H1 (cell line): ENCODE results near the gene SH2D5. TPM values are rescaled to one million over a fixed set of nuclear protein-coding genes. Genes with fewer than 3 reads are reported as not detected.

Source experiments
- CTCF ChIA-PET: fragments of 300-600 bp; sonication (Branson Sonifier 250); formaldehyde crosslinking; loops from one replicate; lab custom pipeline; 2021; ENCODE audit not compliant: partially characterized antibody; lab: Charles Lee
- POLR2A ChIA-PET: fragments of 300-600 bp; sonication (Branson Sonifier 250); formaldehyde crosslinking; loops from one replicate; lab custom pipeline; 2021; ENCODE audit warnings: inconsistent platforms; ENCODE audit not compliant: partially characterized antibody; lab: Charles Lee
- DNase-seq, 2 experiments: peaks; one replicate each; pipeline versions ENCODE4 v3.0.0 to v3.0.0-alpha.2; 2010 to 2022; ENCODE audit warnings: low spot score in 2 of 2, low read depth in 1 of 2, mixed read lengths in 1 of 2
- FAIRE-seq: peaks from 2 replicates; lab custom pipeline; 2011; peaks lifted over from hg19 to GRCh38; lab: Jason Lieb, UNC
- H2AFZ ChIP-seq: 2 replicates; pipeline ENCODE4 v1.8.1; 2012; ENCODE audit warnings: low read length, inconsistent platforms
- H2AK5ac ChIP-seq: 2 replicates; pipeline ENCODE4 v1.6.1; 2013; ENCODE audit warnings: low read depth, low read length
- H2BK120ac ChIP-seq: replicated peaks from 2 replicates; pipeline ENCODE3; 2013; ENCODE audit warnings: low read depth, low read length, inconsistent platforms
- H2BK12ac ChIP-seq: 2 replicates; pipeline ENCODE4 v1.6.1; 2013; ENCODE audit warnings: low read depth, low read length
- H2BK15ac ChIP-seq: 2 replicates; pipeline ENCODE4 v1.6.1; 2013; ENCODE audit warnings: low read length
- H2BK20ac ChIP-seq: 2 replicates; pipeline ENCODE4 v1.6.1; 2013; ENCODE audit warnings: low read length
- H2BK5ac ChIP-seq: 2 replicates; pipeline ENCODE4 v1.6.1; 2013; ENCODE audit warnings: low read depth, low read length
- H3K14ac ChIP-seq: 2 replicates; pipeline ENCODE4 v1.6.1; 2013; ENCODE audit warnings: inconsistent platforms; ENCODE audit not compliant: insufficient read length
- H3K18ac ChIP-seq: 2 replicates; pipeline ENCODE4 v1.6.1; 2013; ENCODE audit warnings: low read length; ENCODE audit errors: extremely low read depth
- H3K23ac ChIP-seq: 2 replicates; pipeline ENCODE4 v1.6.1; 2013; ENCODE audit warnings: inconsistent platforms; ENCODE audit not compliant: insufficient read length
- H3K23me2 ChIP-seq: 2 replicates; pipeline ENCODE4 v1.6.1; 2013; ENCODE audit warnings: low read depth, low read length
- H3K27ac ChIP-seq: 2 replicates; pipeline ENCODE4 v1.6.1; 2011; ENCODE audit warnings: low read depth, low read length, inconsistent platforms
- H3K27me3 ChIP-seq, 4 experiments: replicated peaks in 1 of 4; 1 replicate in 1 of 4; 2 replicates in 3 of 4; pipeline versions ENCODE4 v1.6.1 to v1.8.1; 2011 to 2013; ENCODE audit warnings: low read length in 3 of 4, mild to moderate bottlenecking in 3 of 4, inconsistent platforms in 2 of 4, mixed read lengths in 2 of 4, moderate library complexity in 1 of 4; ENCODE audit not compliant: control insufficient read depth in 3 of 4, insufficient read depth in 3 of 4; ENCODE audit errors: extremely low read depth in 1 of 4
- H3K36me3 ChIP-seq, 4 experiments: 2 replicates each; pipeline versions ENCODE4 v1.6.1 to v1.8.1; 2011 to 2013; ENCODE audit warnings: mild to moderate bottlenecking in 4 of 4, low read length in 3 of 4, moderate library complexity in 2 of 4, control low read depth in 1 of 4, inconsistent platforms in 1 of 4; ENCODE audit not compliant: insufficient read depth in 4 of 4, control insufficient read depth in 2 of 4
- H3K4ac ChIP-seq: replicated peaks from 2 replicates; pipeline ENCODE3; 2013; ENCODE audit warnings: low read length, low read depth, mixed read lengths, inconsistent platforms; ENCODE audit not compliant: insufficient read length
- H3K4me1 ChIP-seq, 4 experiments: replicated peaks in 1 of 4; 1 replicate in 1 of 4; 2 replicates in 3 of 4; pipeline versions ENCODE4 v1.6.1 to v1.8.1; 2011 to 2013; ENCODE audit warnings: low read length in 3 of 4, inconsistent platforms in 2 of 4, mixed read lengths in 1 of 4; ENCODE audit not compliant: insufficient read depth in 4 of 4, control insufficient read depth in 3 of 4
- H3K4me2 ChIP-seq, 2 experiments: 2 replicates each; pipeline versions ENCODE4 v1.6.1 to v1.8.1; 2011 to 2013; ENCODE audit warnings: low read depth in 2 of 2, low read length in 2 of 2, control low read depth in 1 of 2, inconsistent platforms in 1 of 2, mild to moderate bottlenecking in 1 of 2; ENCODE audit not compliant: insufficient read depth in 1 of 2
- H3K4me3 ChIP-seq, 4 experiments: fragments of 200-600, 300-600 bp in 1 of 4; sonication (generic), shearing (Covaris generic), sonication (Bioruptor Twin) in 1 of 4; 2 replicates each; pipeline versions ENCODE4 v1.5.1 to v1.8.1; 2011 to 2016; ENCODE audit warnings: low read length in 4 of 4, low read depth in 3 of 4, control low read depth in 2 of 4, inconsistent platforms in 2 of 4, mild to moderate bottlenecking in 2 of 4, mixed read lengths in 1 of 4, moderate library complexity in 1 of 4; ENCODE audit not compliant: insufficient read depth in 2 of 4; ENCODE audit errors: extremely low read depth in 1 of 4
- H3K56ac ChIP-seq: replicated peaks from 2 replicates; pipeline ENCODE3; 2013; ENCODE audit warnings: low read depth, mild to moderate bottlenecking, mixed read lengths, low read length, inconsistent platforms; ENCODE audit not compliant: insufficient read length
- H3K79me1 ChIP-seq: 2 replicates; pipeline ENCODE4 v1.6.1; 2013; ENCODE audit warnings: low read depth, low read length, control low read depth
- H3K79me2 ChIP-seq, 2 experiments: 2 replicates each; pipeline versions ENCODE4 v1.6.1 to v1.8.1; 2012 to 2013; ENCODE audit warnings: low read length in 2 of 2, mild to moderate bottlenecking in 2 of 2, inconsistent platforms in 1 of 2; ENCODE audit not compliant: insufficient read depth in 2 of 2, control insufficient read depth in 1 of 2
- H3K9ac ChIP-seq, 4 experiments: replicated peaks in 1 of 4; 1 replicate in 1 of 4; 2 replicates in 3 of 4; pipeline versions ENCODE4 v1.6.1 to v1.8.1; 2011 to 2013; ENCODE audit warnings: low read depth in 3 of 4, low read length in 3 of 4, control low read depth in 2 of 4, mild to moderate bottlenecking in 2 of 4, moderate library complexity in 2 of 4, inconsistent platforms in 1 of 4; ENCODE audit errors: extremely low read depth in 1 of 4
- H3K9me3 ChIP-seq, 2 experiments: 2 replicates each; pipeline versions ENCODE4 v1.6.1 to v1.8.1; 2012 to 2013; ENCODE audit warnings: mild to moderate bottlenecking in 2 of 2, moderate library complexity in 2 of 2, control low read depth in 1 of 2, inconsistent platforms in 1 of 2, low read depth in 1 of 2, low read length in 1 of 2, mixed read lengths in 1 of 2; ENCODE audit not compliant: insufficient read depth in 2 of 2
- H4K20me1 ChIP-seq, 2 experiments: replicated peaks in 1 of 2; 2 replicates each; pipeline versions ENCODE3 to v1.8.1; 2011 to 2013; ENCODE audit warnings: inconsistent platforms in 2 of 2, low read length in 2 of 2, mild to moderate bottlenecking in 1 of 2; ENCODE audit not compliant: insufficient read depth in 2 of 2, control insufficient read depth in 1 of 2
- H4K5ac ChIP-seq: 2 replicates; pipeline ENCODE4 v1.6.1; 2013; ENCODE audit warnings: low read length, low read depth, mixed read lengths, inconsistent platforms; ENCODE audit not compliant: insufficient read length
- H4K8ac ChIP-seq: 2 replicates; pipeline ENCODE4 v1.8.0; 2013; ENCODE audit warnings: mild to moderate bottlenecking, moderate library complexity, low read length, inconsistent platforms; ENCODE audit not compliant: insufficient read depth; ENCODE audit errors: extremely low read depth
- H4K91ac ChIP-seq: replicated peaks from 2 replicates; pipeline ENCODE3; 2013; ENCODE audit warnings: low read length, mixed read lengths, inconsistent platforms; ENCODE audit not compliant: insufficient read length
- GABPA ChIP-seq: IDR thresholded peaks from 2 replicates; pipeline ENCODE4 v1.6.1; 2011; ENCODE audit warnings: mild to moderate bottlenecking, low read length, moderate library complexity, borderline replicate concordance; ENCODE audit not compliant: insufficient read depth
- JUN ChIP-seq: IDR thresholded peaks from 2 replicates; pipeline ENCODE4 v1.6.1; 2011; ENCODE audit warnings: low read depth, mild to moderate bottlenecking, improper control_type of control experiment, low read length
- RBBP5 ChIP-seq: IDR thresholded peaks from 2 replicates; pipeline ENCODE4 v1.7.1; 2012; ENCODE audit warnings: low read depth, mild to moderate bottlenecking, inconsistent platforms, low read length, moderate library complexity, borderline replicate concordance
- WGBS, 2 experiments: shearing (Covaris generic) in 1 of 2; methylation state at CpG; one replicate each; pipeline versions ENCODE4 v1.1.6 to v1.1.7; 2013 to 2015; ENCODE audit warnings: low lambda C conversion rate in 2 of 2, mixed read lengths in 2 of 2, inconsistent platforms in 1 of 2, low coverage in 1 of 2, missing lambda C conversion rate in 1 of 2; ENCODE audit not compliant: insufficient replicate concordance in 2 of 2, insufficient coverage in 1 of 2, insufficient read length in 1 of 2; ENCODE audit errors: extremely low coverage in 1 of 2, missing lambda C conversion rate in 1 of 2; 5-methylcytosine and 5-hydroxymethylcytosine counted together
- polyA plus RNA-seq, 7 experiments: library from polyadenylated mRNA; depleted of rRNA in 3 of 7; stranded (reverse) in 5 of 7; unstranded in 2 of 7; fragments of >200 nt in 5 of 7; fragments of 200-250 nt in 2 of 7; gene quantifications; 1 replicate in 5 of 7; 2 replicates in 1 of 7; 4 replicates in 1 of 7; pipeline versions ENCODE4 v1.2.1 to v1.2.3, GENCODE V29; 2011 to 2013; ENCODE audit warnings: missing spikeins in 2 of 7, mixed read lengths in 2 of 7
- total RNA-seq: library from RNA; stranded (reverse); fragmentation: NEBNext Ultra II Directional; extraction: Animal tissue kit (Norgen Biotek cat#: 25700); gene quantifications from 2 replicates; pipeline ENCODE4 v1.2.1, GENCODE V29; 2021

Gene SH2D5
- total and polyA plus RNA-seq, 2 of the 8 experiments (the other 6 are each of a cell fraction or from before 2014, with no cell fraction given): 13.2 to 18.4 TPM

- Histone ChIP-seq H4K91ac (no peak overlapping the region), H3K14ac (no peak overlapping the region), H3K9me3 (no peaks in the 10 kb centered on the region), H3K9ac (no peak overlapping the region), H2BK15ac (no peak overlapping the region), H3K36me3 (peaks cover 0 to 7% (median 0%) of the 10 kb centered on the region in 4 experiments; a peak in 1 of 8 replicates), H3K23ac (no peak overlapping the region), H3K4ac (no peak overlapping the region), H3K79me2 (no peaks in the 10 kb centered on the region), H3K4me1 (no peaks in the 10 kb centered on the region; a peak in 1 of 7 replicates), H3K18ac (no peak overlapping the region), H2BK20ac (no peak overlapping the region), H3K56ac (no peak overlapping the region), H3K4me3 (no peak overlapping the region), H3K27me3 (no peaks in the 10 kb centered on the region; a peak in 1 of 7 replicates), H4K5ac (no peak overlapping the region), H2AFZ (no peak overlapping the region), H4K20me1 (peaks cover 0 to 2% of the 10 kb centered on the region in 2 experiments), H2BK5ac (no peak overlapping the region), H2AK5ac (no peak overlapping the region), H3K27ac (no peak overlapping the region), H3K4me2 (no peak overlapping the region), H4K8ac (no peak overlapping the region), H3K23me2 (no peaks in the 10 kb centered on the region), H2BK12ac (no peak overlapping the region), H2BK120ac (no peak overlapping the region), H3K79me1 (no peaks in the 10 kb centered on the region)
- FAIRE-seq (no peak), DNase-seq (no peak)
- WGBS, 2 experiments: 87% methylated on average over 5 of the region's 5 CpGs; no CpG with 5 or more reads in 1 of the 2 experiments
- ChIA-PET POLR2A (interaction anchor here (1.6 kb wide), 1 partner anchor 14 kb away, joined by 3 read pairs; no protein-coding TSS in a partner anchor), CTCF (no interaction called here)
- TF ChIP-seq JUN: no peak
- TF ChIP-seq GABPA: no peak
- no peak for TF ChIP-seq RBBP5
Measured at GRCh38 chr1:20680269-20680668, 52.2 kb downstream of the SH2D5 start.
